K562 (cell line): ENCODE data around the gene KLRD1. TPM values are rescaled to one million over a fixed set of nuclear protein-coding genes. Genes with fewer than 3 reads are reported as not detected.

Experiments used
- DMBX1 ChIP-seq: fragments of 250-450 bp; sonication (Bioruptor Pico); IDR thresholded peaks from 2 replicates; pipeline ENCODE4 v1.8.0; 2022; ENCODE audit warnings: inconsistent platforms, mild to moderate bottlenecking, moderate library complexity, borderline replicate concordance
- JUNB ChIP-seq: fragments of 450-650 bp; formaldehyde crosslinking; conservative IDR thresholded peaks from 2 replicates; pipeline ENCODE4 v1.4.0; 2020; ENCODE audit warnings: mild to moderate bottlenecking
- KDM5B ChIP-seq: fragments of 200-600 bp; sonication (generic); IDR thresholded peaks from 2 replicates; pipeline ENCODE4 v1.6.1; 2012; ENCODE audit warnings: low read depth, mild to moderate bottlenecking, moderate library complexity, low read length, control low read depth, inconsistent platforms; ENCODE audit not compliant: insufficient replicate concordance
- MTA2 ChIP-seq: fragments of 450-650 bp; IDR thresholded peaks from 2 replicates; pipeline ENCODE4 v1.6.1; 2016; ENCODE audit warnings: low read depth
- PCBP2 ChIP-seq: fragments of 200-400 bp; formaldehyde crosslinking; IDR thresholded peaks from 2 replicates; pipeline ENCODE4 v1.6.1; 2018; ENCODE audit warnings: low read length, low read depth, mild to moderate bottlenecking, moderate library complexity; ENCODE audit not compliant: poor library complexity, severe bottlenecking
- POU5F1 ChIP-seq: fragments of 150-350 bp; IDR thresholded peaks from 2 replicates; pipeline ENCODE4 v1.6.1; 2014; ENCODE audit warnings: borderline replicate concordance, low read length, low read depth, mild to moderate bottlenecking; ENCODE audit not compliant: partially characterized antibody
- SMARCB1 ChIP-seq: IDR thresholded peaks from 2 replicates; pipeline ENCODE4 v1.6.1; 2011; ENCODE audit warnings: improper control_type of control experiment, low read depth; ENCODE audit not compliant: insufficient read length
- ZBTB34 ChIP-seq: fragments of 250-450 bp; sonication (Bioruptor Pico); IDR thresholded peaks from 2 replicates; pipeline ENCODE4 v1.8.0; 2021; ENCODE audit warnings: mild to moderate bottlenecking, moderate library complexity
- ZBTB40 ChIP-seq, 2 experiments: fragments of 450-650 bp in 1 of 2; sonication (generic) in 1 of 2; formaldehyde crosslinking in 1 of 2; IDR thresholded peaks; 2 replicates each; pipeline versions ENCODE4 v1.7.1 to v1.9.0; 2016 to 2022; ENCODE audit warnings: inconsistent platforms in 1 of 2, mild to moderate bottlenecking in 1 of 2, missing genetic modification reagents in 1 of 2
- ZBTB8A ChIP-seq: fragments of 450-650 bp; IDR thresholded peaks from 2 replicates; pipeline ENCODE4 v1.6.1; 2018; ENCODE audit warnings: mild to moderate bottlenecking, moderate library complexity; ENCODE audit not compliant: partially characterized antibody
- ZSCAN32 ChIP-seq: fragments of 450-650 bp; formaldehyde crosslinking; IDR thresholded peaks from 2 replicates; pipeline ENCODE4 v1.4.0; 2020; ENCODE audit warnings: mild to moderate bottlenecking, moderate library complexity
- polyA plus RNA-seq, 8 experiments: library from polyadenylated mRNA; depleted of rRNA in 4 of 8; stranded (reverse) in 5 of 8; unstranded in 3 of 8; fragments of >200 nt; fragmentation: Nextera tagmentation in 2 of 8; fragmentation: Illumina TruSeq in 1 of 8; extraction: Ambion mirVana in 2 of 8; extraction: Trizol in 1 of 8; gene quantifications; 2 replicates each; pipeline versions ENCODE4 v1.2.1 to v1.2.3, GENCODE V29; 2011 to 2014; ENCODE audit warnings: inconsistent platforms in 1 of 8, missing spikeins in 1 of 8
- total RNA-seq, 7 experiments: library from RNA; depleted of rRNA in 6 of 7; stranded (reverse); fragments of >200 nt in 6 of 7; fragmentation: Illumina TruSeq in 2 of 7; extraction: Trizol in 2 of 7; gene quantifications; 2 replicates each; pipeline versions ENCODE4 v1.2.1 to v1.2.3, GENCODE V29; 2011 to 2021; ENCODE audit warnings: low replicate concordance in 1 of 7

Gene KLRD1
- total and polyA plus RNA-seq, 9 of the 15 experiments (the other 6 are each of a cell fraction or from before 2014, with no cell fraction given), result not detected

GRCh38 chr12:10301103-10301502, 6.6 kb upstream of the KLRD1 start (continued):
- TF ChIP-seq ZBTB40 (IDR thresholded peaks at IDR 0.05) (no peak), ZBTB40 (CRISPR knock-in tag; IDR thresholded peaks at IDR 0.05) (no peak), ZBTB8A (no peak), KDM5B (no peak), POU5F1 (no peak), MTA2 (no peak), ZBTB34 (CRISPR knock-in tag) (no peak), SMARCB1 (no peak), ZSCAN32 (no peak), DMBX1 (CRISPR knock-in tag) (no peak), JUNB (CRISPR knock-in tag) (no peak), PCBP2 (no peak)
